OCI-LY3 (cell line): ENCODE data around the gene RDH14.

Experiments
- H2AFZ ChIP-seq: fragments of 200-600, 300-600 bp; shearing (Covaris generic); 2 replicates; pipeline ENCODE4 v1.6.0; 2014; ENCODE audit warnings: antibody characterized with exemption, low read depth, low read length
- H3K27ac ChIP-seq: fragments of 200-600, 300-600 bp; sonication (generic); 2 replicates; pipeline ENCODE4 v1.5.1; 2014; ENCODE audit warnings: mild to moderate bottlenecking, low read length, moderate library complexity, mixed read lengths
- H3K27me3 ChIP-seq: fragments of 200-600, 300-600 bp; sonication (generic); 2 replicates; pipeline ENCODE4 v1.6.1; 2014; ENCODE audit warnings: low read depth, low read length, mixed read lengths
- H3K36me3 ChIP-seq: fragments of 200-600, 300-600 bp; sonication (generic); replicated peaks from 2 replicates; pipeline ENCODE3; 2014; ENCODE audit warnings: low read depth, low read length, mixed read lengths
- H3K4me1 ChIP-seq: fragments of 300-600, 200-600 bp; sonication (generic); 2 replicates; pipeline ENCODE4 v1.6.1; 2014; ENCODE audit warnings: low read length, mixed read lengths
- H3K4me2 ChIP-seq: fragments of 200-600, 300-600 bp; sonication (generic); 2 replicates; pipeline ENCODE4 v1.6.1; 2014; ENCODE audit warnings: low read length, mixed read lengths
- H3K4me3 ChIP-seq: fragments of 300-600, 200-600 bp; sonication (generic); 2 replicates; pipeline ENCODE4 v1.5.1; 2014; ENCODE audit warnings: antibody characterized with exemption, mild to moderate bottlenecking, low read length, moderate library complexity
- H3K79me2 ChIP-seq: fragments of 300-600, 200-600 bp; shearing (Covaris generic); 2 replicates; pipeline ENCODE4 v1.6.1; 2014; ENCODE audit warnings: mild to moderate bottlenecking, low read length, mixed read lengths
- H3K9ac ChIP-seq: fragments of 300-600, 200-600 bp; shearing (Covaris generic); 2 replicates; pipeline ENCODE4 v1.6.0; 2014; ENCODE audit warnings: mild to moderate bottlenecking, low read length, moderate library complexity
- H3K9me3 ChIP-seq: fragments of 200-600, 300-600 bp; shearing (Covaris generic); 2 replicates; pipeline ENCODE4 v1.6.1; 2014; ENCODE audit warnings: low read length, mixed read lengths; ENCODE audit not compliant: insufficient read depth
- H4K20me1 ChIP-seq: fragments of 200-600, 300-600 bp; sonication (generic); 2 replicates; pipeline ENCODE4 v1.6.1; 2016; ENCODE audit warnings: low read length, mixed read lengths; ENCODE audit not compliant: insufficient read depth
- CTCF ChIP-seq: fragments of 200-600, 300-600 bp; sonication (generic); IDR thresholded peaks from 2 replicates; pipeline ENCODE4 v1.5.1; 2014; ENCODE audit warnings: antibody characterized with exemption, low read length, low read depth
- EZH2phosphoT487 ChIP-seq: fragments of 200-600 bp; shearing (Covaris generic); IDR thresholded peaks from 2 replicates; pipeline ENCODE4 v1.6.1; 2018; ENCODE audit warnings: antibody characterized with exemption, mixed run types, low read depth

Gene RDH14

GRCh38 chr2:18578033-18578432 is 17.6 kb upstream of the RDH14 start:
- TF ChIP-seq CTCF, result no peak
- TF ChIP-seq EZH2phosphoT487, result no peak
- H3K36me3 ChIP-seq, result no peaks in the 10 kb centered on the region
- H3K4me2 ChIP-seq, result no peak overlapping the region
- H3K27me3 ChIP-seq, result no peaks in the 10 kb centered on the region
- H4K20me1 ChIP-seq, result no peaks in the 10 kb centered on the region
- H3K79me2 ChIP-seq, result no peaks in the 10 kb centered on the region
- H2AFZ ChIP-seq, result no peak overlapping the region
- no peak overlapping the region for H3K27ac ChIP-seq
- H3K4me1 ChIP-seq, result no peaks in the 10 kb centered on the region
- no peaks in the 10 kb centered on the region for H3K9me3 ChIP-seq
- no peak overlapping the region for H3K9ac ChIP-seq
- H3K4me3 ChIP-seq, result no peak overlapping the region

GRCh38 chr2:18566145-18566769 is 5.8 kb upstream of the RDH14 start:
- Histone ChIP-seq H4K20me1 (no peaks in the 10 kb centered on the region), H3K9me3 (no peaks in the 10 kb centered on the region), H3K9ac (no peak overlapping the region), H3K36me3 (no peaks in the 10 kb centered on the region), H3K79me2 (no peaks in the 10 kb centered on the region), H3K4me3 (no peak overlapping the region), H2AFZ (no peak overlapping the region), H3K4me1 (no peaks in the 10 kb centered on the region), H3K4me2 (no peak overlapping the region), H3K27ac (no peak overlapping the region), H3K27me3 (no peaks in the 10 kb centered on the region)
- TF ChIP-seq EZH2phosphoT487, result no peak
- TF ChIP-seq CTCF, result no peak

GRCh38 chr2:18560797-18561085 is 288 bp upstream of the RDH14 start:
- peak overlapping the region; percentile 84 for H3K4me3 ChIP-seq
- H3K27me3 ChIP-seq, result no peaks in the 10 kb centered on the region
- H3K79me2 ChIP-seq, result peaks cover 31% of the 10 kb centered on the region

GRCh38 chr2:18559531-18560030 is 872 bp downstream of the RDH14 start:
- Histone ChIP-seq H3K4me1 (peaks cover 7% of the 10 kb centered on the region), H2AFZ (no peak overlapping the region), H3K79me2 (peaks cover 31% of the 10 kb centered on the region), H3K4me2 (peak overlapping the region; percentile 90), H3K4me3 (peak overlapping the region; percentile 84), H3K9me3 (no peaks in the 10 kb centered on the region), H3K27me3 (no peaks in the 10 kb centered on the region), H3K36me3 (peaks cover 12% of the 10 kb centered on the region), H3K27ac (peak overlapping the region; percentile 66), H4K20me1 (peaks cover 7% of the 10 kb centered on the region), H3K9ac (peak overlapping the region; percentile 80)
- TF ChIP-seq CTCF, result no peak
- TF ChIP-seq EZH2phosphoT487, result no peak

More at GRCh38 chr2:18560797-18561085, 288 bp upstream of the RDH14 start:
- TF ChIP-seq EZH2phosphoT487 (no peak), CTCF (no peak)
- Histone ChIP-seq H3K36me3 (peaks cover 3% of the 10 kb centered on the region), H3K9me3 (no peaks in the 10 kb centered on the region), H3K4me2 (peak overlapping the region; percentile 86), H2AFZ (peak overlapping the region; percentile 95), H3K9ac (peak overlapping the region; percentile 80), H3K27ac (no peak overlapping the region), H3K4me1 (peaks cover 7% of the 10 kb centered on the region), H4K20me1 (peaks cover 7% of the 10 kb centered on the region)
